Measurements from ENCODE around the gene SNX9. TPM values are rescaled to one million over a fixed set of nuclear protein-coding genes. Genes with fewer than 3 reads are reported as not detected.

SNX9 gene
- total RNA-seq, 2 experiments from 2014 or later = 46.6 to 48.5 TPM

DNA sequence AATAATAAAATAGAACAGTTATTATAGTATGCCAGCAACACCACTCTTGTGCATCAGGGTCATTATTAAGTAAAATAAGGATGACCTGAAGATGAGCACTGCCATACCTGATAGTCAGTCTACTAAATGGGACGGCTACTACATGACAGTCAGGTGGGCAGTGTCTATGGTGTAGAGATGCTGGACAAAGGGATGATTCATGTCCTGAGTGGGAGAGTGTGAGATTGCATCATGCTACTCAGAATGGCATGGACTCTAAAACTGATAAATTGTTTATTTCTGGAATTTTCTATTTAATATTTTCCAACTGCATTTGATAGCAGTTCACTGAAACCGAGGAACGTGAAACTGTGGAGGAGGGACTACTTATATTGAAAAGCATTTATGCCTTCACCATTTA is 38.8 kb downstream of the SNX9 start:
- no peak for DNase-seq
- H3K9me3 Mint-ChIP-seq = no peaks in the 10 kb centered on the region
- H3K9me3 ChIP-seq (ENCODE audit: control insufficient read depth in 1 of 2, insufficient read depth in 1 of 2, low read length in 2 of 2) = no peaks in the 10 kb centered on the region
- H3K27ac Mint-ChIP-seq = no peak overlapping the region
- TF ChIP-seq, protein P1, sequence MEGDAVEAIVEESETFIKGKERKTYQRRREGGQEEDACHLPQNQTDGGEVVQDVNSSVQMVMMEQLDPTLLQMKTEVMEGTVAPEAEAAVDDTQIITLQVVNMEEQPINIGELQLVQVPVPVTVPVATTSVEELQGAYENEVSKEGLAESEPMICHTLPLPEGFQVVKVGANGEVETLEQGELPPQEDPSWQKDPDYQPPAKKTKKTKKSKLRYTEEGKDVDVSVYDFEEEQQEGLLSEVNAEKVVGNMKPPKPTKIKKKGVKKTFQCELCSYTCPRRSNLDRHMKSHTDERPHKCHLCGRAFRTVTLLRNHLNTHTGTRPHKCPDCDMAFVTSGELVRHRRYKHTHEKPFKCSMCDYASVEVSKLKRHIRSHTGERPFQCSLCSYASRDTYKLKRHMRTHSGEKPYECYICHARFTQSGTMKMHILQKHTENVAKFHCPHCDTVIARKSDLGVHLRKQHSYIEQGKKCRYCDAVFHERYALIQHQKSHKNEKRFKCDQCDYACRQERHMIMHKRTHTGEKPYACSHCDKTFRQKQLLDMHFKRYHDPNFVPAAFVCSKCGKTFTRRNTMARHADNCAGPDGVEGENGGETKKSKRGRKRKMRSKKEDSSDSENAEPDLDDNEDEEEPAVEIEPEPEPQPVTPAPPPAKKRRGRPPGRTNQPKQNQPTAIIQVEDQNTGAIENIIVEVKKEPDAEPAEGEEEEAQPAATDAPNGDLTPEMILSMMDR (IDR thresholded peaks at IDR 0.05) = no peak
- H3K4me3 Mint-ChIP-seq = no peak overlapping the region
- H3K4me1 Mint-ChIP-seq (ENCODE audit: low read depth) = peaks cover 88% of the 10 kb centered on the region
- peaks cover 8% of the 10 kb centered on the region for H3K36me3 Mint-ChIP-seq (ENCODE audit: low read depth)
- H3K4me3 ChIP-seq (ENCODE audit: low read length) = no peak overlapping the region
- no peak overlapping the region for H3K27ac ChIP-seq (ENCODE audit: low read depth in 1 of 2, low read length in 2 of 2)
- H3K4me1 ChIP-seq (ENCODE audit: insufficient read depth, low read length) = peaks cover 21% of the 10 kb centered on the region
- POLR2A ChIA-PET = interaction anchor here (1.7 kb wide), 1 partner anchor 24 kb away, joined by 5 read pairs; no protein-coding TSS in a partner anchor
- CTCF ChIA-PET = interaction anchor here (1.5 to 1.9 kb wide), 2 partner anchors 12 to 105 kb away, joined by 3 to 6 read pairs; no protein-coding TSS in a partner anchor
- ATAC-seq (ENCODE audit: poor library complexity) = no peak
- H3K27me3 Mint-ChIP-seq = no peaks in the 10 kb centered on the region
- no peaks in the 10 kb centered on the region for H3K27me3 ChIP-seq (ENCODE audit: control insufficient read depth in 1 of 2, insufficient read depth in 2 of 2, low read length in 2 of 2)
- no peaks in the 10 kb centered on the region for H3K36me3 ChIP-seq (ENCODE audit: insufficient read depth, low read length)
- intact Hi-C loops (cut with DNase I, micrococcal nuclease) = loop anchor here in 1 of 2 experiments (2.0 to 5.0 kb wide), 2 partner anchors 23 to 40 kb away; partner anchors contain the start of gene SNX9

DNA sequence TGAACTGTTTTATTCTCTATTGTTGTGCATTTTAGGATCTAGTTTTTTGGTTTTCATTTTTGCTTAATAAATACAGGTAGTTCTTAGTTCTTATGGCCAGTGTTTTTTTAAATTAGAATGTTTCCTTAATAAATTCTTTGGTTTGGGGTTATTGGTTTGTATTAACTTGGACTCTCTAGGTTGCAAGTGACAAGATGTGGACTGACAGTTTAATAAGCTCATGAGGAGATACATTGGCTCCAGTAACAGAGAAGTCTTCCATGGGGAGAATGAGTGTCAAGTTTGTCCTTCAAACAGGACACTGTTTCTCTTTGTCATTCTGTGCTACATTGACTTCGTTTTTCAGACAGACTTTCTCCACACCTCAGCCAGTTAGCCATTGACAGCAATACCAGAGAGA is 39.7 kb downstream of the SNX9 start:
- no peak overlapping the region for H3K27ac ChIP-seq (ENCODE audit: low read depth in 1 of 2, low read length in 2 of 2)
- H3K27me3 ChIP-seq (ENCODE audit: control insufficient read depth in 1 of 2, insufficient read depth in 2 of 2, low read length in 2 of 2) = no peaks in the 10 kb centered on the region
- no peak overlapping the region for H3K4me3 Mint-ChIP-seq

DNA sequence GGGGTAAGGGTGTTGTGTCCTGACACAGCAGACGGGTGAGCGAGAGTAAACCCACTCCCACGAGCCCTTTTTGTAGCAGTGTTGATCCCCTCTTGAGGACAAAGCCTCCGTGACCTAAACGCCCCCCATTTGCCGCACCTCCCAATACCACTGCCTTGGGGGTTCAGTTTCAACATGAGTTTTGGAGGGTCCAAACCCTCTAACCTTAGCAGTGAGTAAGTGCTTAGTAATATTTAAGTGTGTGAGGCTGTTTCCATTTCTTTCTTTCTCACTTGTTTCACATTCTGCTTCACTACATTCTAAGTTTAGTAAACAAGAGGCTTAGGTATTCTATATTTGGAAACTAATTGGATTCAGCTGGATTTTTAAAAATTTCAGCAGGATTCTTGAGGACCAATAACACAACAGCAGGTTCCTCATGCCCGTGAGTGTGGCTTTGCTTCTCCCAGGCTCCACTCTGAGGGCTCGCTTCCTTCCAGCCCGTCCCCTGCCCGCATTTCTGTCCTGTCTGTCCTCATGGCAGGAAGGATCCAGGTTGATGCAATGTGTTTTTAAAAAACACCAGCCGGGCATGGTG is 41.2 kb downstream of the SNX9 start:
- H3K9me3 ChIP-seq (ENCODE audit: control insufficient read depth in 1 of 2, insufficient read depth in 1 of 2, low read length in 2 of 2) = no peaks in the 10 kb centered on the region
- TF ChIP-seq, protein P1 (IDR thresholded peaks at IDR 0.05) = no peak
- ATAC-seq (ENCODE audit: poor library complexity) (no peak), DNase-seq (no peak)
- Mint-ChIP-seq H3K27me3 (no peaks in the 10 kb centered on the region), H3K9me3 (no peaks in the 10 kb centered on the region), H3K27ac (no peak overlapping the region), H3K4me1 (ENCODE audit: low read depth) (peaks cover 71% of the 10 kb centered on the region), H3K36me3 (ENCODE audit: low read depth) (peaks cover 14% of the 10 kb centered on the region), H3K4me3 (no peak overlapping the region)
- peaks cover 21% of the 10 kb centered on the region for H3K4me1 ChIP-seq (ENCODE audit: insufficient read depth, low read length)
- H3K36me3 ChIP-seq (ENCODE audit: insufficient read depth, low read length) = peaks cover 7% of the 10 kb centered on the region
- no peaks in the 10 kb centered on the region for H3K27me3 ChIP-seq (ENCODE audit: control insufficient read depth in 1 of 2, insufficient read depth in 2 of 2, low read length in 2 of 2)
- H3K27ac ChIP-seq (ENCODE audit: low read depth in 1 of 2, low read length in 2 of 2) = no peak overlapping the region
- ChIA-PET POLR2A (no interaction called here), CTCF (interaction anchor here (1.7 to 2.0 kb wide), 2 partner anchors 9 to 18 kb away, joined by 4 to 7 read pairs; no protein-coding TSS in a partner anchor)
- no peak overlapping the region for H3K4me3 ChIP-seq (ENCODE audit: low read length)
- intact Hi-C loops (cut with DNase I, micrococcal nuclease) = loop anchor here in 1 of 2 experiments (5.0 kb wide), 1 partner anchor 42 kb away; the partner anchor contains the start of gene SNX9

More for the DNA sequence above, 39.7 kb downstream of the SNX9 start:
- H3K36me3 Mint-ChIP-seq (ENCODE audit: low read depth) = peaks cover 14% of the 10 kb centered on the region
- ChIA-PET CTCF (interaction anchor here (1.2 to 2.0 kb wide), 4 partner anchors 11 to 106 kb away, joined by 3 to 9 read pairs (median 5); no protein-coding TSS in a partner anchor), POLR2A (interaction anchor here (0.6 to 1.7 kb wide), 3 partner anchors 16 to 31 kb away, joined by 3 to 5 read pairs (median 4); no protein-coding TSS in a partner anchor)
- Histone ChIP-seq H3K9me3 (ENCODE audit: control insufficient read depth in 1 of 2, insufficient read depth in 1 of 2, low read length in 2 of 2) (no peaks in the 10 kb centered on the region), H3K4me3 (ENCODE audit: low read length) (no peak overlapping the region), H3K36me3 (ENCODE audit: insufficient read depth, low read length) (no peaks in the 10 kb centered on the region), H3K4me1 (ENCODE audit: insufficient read depth, low read length) (peaks cover 26% of the 10 kb centered on the region)
- peaks cover 87% of the 10 kb centered on the region for H3K4me1 Mint-ChIP-seq (ENCODE audit: low read depth)
- H3K27ac Mint-ChIP-seq = peak overlapping the region; percentile 2
- intact Hi-C loops (cut with DNase I, micrococcal nuclease) = loop anchor here in 1 of 2 experiments (5.0 kb wide), 1 partner anchor 40 kb away; the partner anchor contains the start of gene SNX9
- H3K27me3 Mint-ChIP-seq = no peaks in the 10 kb centered on the region
- TF ChIP-seq, protein P1 (IDR thresholded peaks at IDR 0.05) = no peak
- DNase-seq = no peak
- no peaks in the 10 kb centered on the region for H3K9me3 Mint-ChIP-seq
- ATAC-seq (ENCODE audit: poor library complexity) = no peak
